GM18526 (cell line): ENCODE results near the gene MYMX.

Experiments used
- POLR2A ChIP-seq: IDR thresholded peaks from 3 replicates; pipeline ENCODE4 v1.6.1; 2011; ENCODE audit not compliant: insufficient read length; ENCODE audit errors: extremely low read depth

MYMX gene

DNA sequence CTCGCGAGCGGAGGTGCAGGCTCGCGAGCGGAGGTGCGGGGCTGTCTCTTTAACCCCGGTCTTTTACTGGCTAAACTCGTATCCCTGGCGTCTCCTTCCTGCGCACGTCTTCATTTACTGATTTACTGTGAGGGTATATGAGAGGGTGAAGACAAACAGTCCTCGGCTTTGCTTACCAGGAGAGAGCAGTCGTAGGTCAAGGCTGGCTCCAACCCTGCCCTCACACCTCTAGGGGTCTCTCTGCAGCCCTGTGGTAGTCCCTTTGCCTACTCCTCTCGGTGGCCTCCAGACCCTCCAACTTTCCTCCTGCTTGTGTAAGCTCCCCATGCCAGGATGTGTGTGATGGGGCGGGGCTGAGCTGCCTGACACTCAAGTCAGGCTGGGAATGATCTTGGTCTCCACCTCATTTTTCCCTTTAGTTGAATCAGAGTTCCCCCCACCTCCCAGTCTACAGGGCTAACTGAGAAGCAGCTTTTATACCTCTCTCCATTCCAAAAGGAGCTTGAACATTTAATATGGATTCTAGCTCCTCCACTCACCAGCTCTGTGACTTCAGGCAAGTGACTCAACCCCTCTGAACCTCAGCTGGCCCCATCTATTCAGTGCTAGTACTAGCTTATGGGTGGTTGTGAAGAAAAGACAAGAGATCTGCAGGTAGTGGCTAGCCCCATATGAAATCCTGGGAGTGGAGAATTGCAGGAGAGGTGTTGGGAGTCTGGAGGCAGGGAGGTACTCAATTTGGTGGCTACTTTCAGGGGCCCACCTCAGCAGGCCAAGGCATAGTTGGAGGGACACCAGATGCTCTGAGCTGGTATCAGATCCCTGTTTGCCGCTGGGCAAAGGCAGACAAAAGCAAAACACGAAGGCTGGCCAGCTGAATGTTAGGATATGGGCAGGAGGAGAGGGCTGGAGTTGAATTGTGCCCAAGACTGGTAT, 7.6 kb downstream of the MYMX start:
- no peak for TF ChIP-seq POLR2A

- no peak for TF ChIP-seq POLR2A
These were observed 8.2 kb downstream of the MYMX start for GRCh38 chr6:44224965-44225305.

GRCh38 chr6:44225579-44226325, 9.0 kb downstream of the MYMX start:
- TF ChIP-seq POLR2A, result no peak

- no peak for TF ChIP-seq POLR2A
These were observed 9.8 kb downstream of the MYMX start for GRCh38 chr6:44226368-44227147.

GRCh38 chr6:44227148-44227793, 10.5 kb downstream of the MYMX start:
- TF ChIP-seq POLR2A, result no peak

- no peak for TF ChIP-seq POLR2A
These were observed 11.3 kb downstream of the MYMX start for GRCh38 chr6:44228031-44228430.

DNA sequence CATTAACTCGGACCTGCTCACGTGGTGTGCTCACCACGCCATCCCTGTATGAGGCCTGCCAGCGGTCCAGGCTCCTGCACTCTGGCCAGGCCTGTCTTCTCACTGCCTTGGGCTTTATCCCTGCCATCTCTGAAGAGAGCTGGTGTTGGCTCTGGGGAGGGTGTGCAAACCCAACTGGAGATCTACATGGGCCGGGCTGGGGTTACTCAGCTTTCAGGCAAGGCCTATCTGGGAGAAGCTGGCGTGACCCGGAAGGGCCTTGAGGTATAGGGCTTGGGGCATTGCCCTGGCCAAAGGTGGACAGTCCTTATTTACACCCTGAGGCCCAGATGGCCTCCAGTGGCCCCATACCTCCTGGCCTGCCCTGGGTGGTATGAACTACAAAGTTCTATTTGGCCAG, 11.7 kb downstream of the MYMX start:
- no peak for TF ChIP-seq POLR2A

- TF ChIP-seq POLR2A, result no peak
These were observed 12.1 kb downstream of the MYMX start for GRCh38 chr6:44228836-44229235.

- TF ChIP-seq POLR2A, result no peak
These were observed 12.8 kb downstream of the MYMX start for GRCh38 chr6:44229376-44230033.

GRCh38 chr6:44230034-44230675, 13.4 kb downstream of the MYMX start:
- TF ChIP-seq POLR2A, result no peak

- TF ChIP-seq POLR2A, result no peak
These were observed 16.2 kb downstream of the MYMX start for GRCh38 chr6:44232676-44233566.

DNA sequence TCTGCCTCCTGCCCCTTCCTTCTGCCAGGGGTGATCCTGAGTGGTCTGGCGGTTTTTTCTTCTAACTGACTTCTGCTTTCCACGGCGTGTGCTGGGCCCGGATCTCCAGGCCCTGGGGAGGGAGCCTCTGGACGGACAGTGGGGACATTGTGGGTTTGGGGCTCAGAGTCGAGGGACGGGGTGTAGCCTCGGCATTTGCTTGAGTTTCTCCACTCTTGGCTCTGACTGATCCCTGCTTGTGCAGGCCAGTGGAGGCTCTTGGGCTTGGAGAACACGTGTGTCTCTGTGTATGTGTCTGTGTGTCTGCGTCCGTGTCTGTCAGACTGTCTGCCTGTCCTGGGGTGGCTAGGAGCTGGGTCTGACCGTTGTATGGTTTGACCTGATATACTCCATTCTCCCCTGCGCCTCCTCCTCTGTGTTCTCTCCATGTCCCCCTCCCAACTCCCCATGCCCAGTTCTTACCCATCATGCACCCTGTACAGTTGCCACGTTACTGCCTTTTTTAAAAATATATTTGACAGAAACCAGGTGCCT, 16.9 kb downstream of the MYMX start:
- no peak for TF ChIP-seq POLR2A
